Activated T-helper 9 cell treated with anti-CD3 and anti-CD28 coated beads, Interleukin-2, amount 50 U/mL, for 16 hours (primary cell): ENCODE data around the gene NCAPD3.
"Not testable (repeated sequence)": the region's sequence is repeated elsewhere in the genome, so short reads cannot be mapped to it uniquely, and the experiment has no call there.

Experiments
- DNase-seq: peaks from one replicate; pipeline ENCODE4 v3.0.0-alpha.2; 2020; ENCODE audit warnings: low read depth

The NCAPD3 gene

DNA sequence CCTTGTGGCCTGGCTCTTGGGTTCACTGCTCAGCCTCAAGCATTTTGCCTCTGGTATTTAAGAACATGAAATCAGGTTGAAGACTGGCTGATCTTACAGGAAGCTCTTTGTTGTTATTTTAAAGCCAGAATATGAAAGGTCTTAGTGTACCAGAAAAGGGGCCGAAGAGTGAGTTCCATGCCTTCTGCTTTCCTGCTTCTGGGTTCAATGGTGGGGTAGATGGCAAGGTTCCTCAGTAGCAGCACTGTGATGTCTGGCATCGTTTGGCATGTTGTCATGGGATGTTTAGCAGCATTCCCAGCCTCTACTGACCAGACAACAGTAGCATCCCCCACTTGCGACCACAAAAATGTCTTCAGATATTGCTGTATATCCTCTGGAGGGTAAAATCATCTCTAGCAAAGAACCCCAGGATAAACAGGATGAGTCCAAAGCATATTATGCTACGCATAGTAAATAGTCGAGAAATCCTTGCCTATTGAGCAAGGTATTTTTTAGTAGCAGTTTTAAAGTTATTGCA, 3.1 kb upstream of the NCAPD3 start:
- no peak for DNase-seq

GRCh38 chr11:134224710-134225664, 1.2 kb upstream of the NCAPD3 start:
- DNase-seq, result peak; percentile 44

- DNase-seq, result no peak
These were observed 646 bp downstream of the NCAPD3 start for GRCh38 chr11:134223121-134223520.

- DNase-seq, result no peak
These were observed 7.0 kb downstream of the NCAPD3 start for GRCh38 chr11:134216816-134217215.

GRCh38 chr11:134215836-134216235, 7.9 kb downstream of the NCAPD3 start:
- no peak for DNase-seq

GRCh38 chr11:134207538-134208239, 16.1 kb downstream of the NCAPD3 start:
- peak; percentile 42 for DNase-seq

DNA sequence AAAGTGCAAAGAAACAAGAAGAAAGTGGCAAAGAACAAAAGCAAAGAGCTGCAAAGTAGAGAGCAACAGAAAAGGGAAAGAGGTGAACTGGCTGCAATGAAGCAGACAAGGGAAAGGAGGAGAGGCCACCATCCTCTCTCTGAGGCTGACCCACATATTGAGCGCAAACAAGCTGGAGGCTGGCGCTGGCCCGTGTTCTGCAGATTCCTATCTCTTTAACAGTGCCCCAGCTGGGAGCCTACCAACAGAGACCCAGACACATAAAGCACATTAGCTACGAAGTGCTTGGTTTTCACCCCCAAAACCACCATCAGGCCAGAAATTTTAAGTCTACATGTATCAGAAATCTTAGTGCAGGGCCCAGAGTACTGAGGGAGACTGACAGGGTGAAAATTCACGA, 17.6 kb downstream of the NCAPD3 start:
- DNase-seq, result no peak

GRCh38 chr11:134205729-134206128, 18.0 kb downstream of the NCAPD3 start:
- no peak for DNase-seq

DNA sequence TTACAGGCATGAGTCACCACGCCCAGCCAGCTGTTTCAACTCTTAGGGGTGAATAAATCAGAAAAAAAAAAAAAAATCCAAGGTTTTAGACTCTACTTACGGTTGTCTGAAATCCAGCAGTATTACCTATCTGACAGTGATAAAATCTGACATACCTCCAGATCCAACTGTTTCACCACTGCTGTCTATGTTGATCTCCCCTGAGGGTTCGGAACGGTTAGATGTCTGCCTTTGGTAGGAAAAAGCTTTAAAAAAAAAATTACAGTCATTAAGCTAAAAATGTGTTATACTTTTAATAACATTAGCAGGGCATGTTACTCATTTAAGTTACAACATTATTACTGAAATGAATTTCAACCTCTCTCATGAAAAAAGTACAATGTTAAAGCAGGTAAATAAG, 21.1 kb downstream of the NCAPD3 start:
- DNase-seq, result no peak

GRCh38 chr11:134200688-134201087, 23.1 kb downstream of the NCAPD3 start:
- no peak for DNase-seq

- DNase-seq, result no peak
These were observed 24.2 kb downstream of the NCAPD3 start for GRCh38 chr11:134199531-134199930.

- DNase-seq, result no peak
These were observed 27.0 kb downstream of the NCAPD3 start for GRCh38 chr11:134196756-134197155.

DNA sequence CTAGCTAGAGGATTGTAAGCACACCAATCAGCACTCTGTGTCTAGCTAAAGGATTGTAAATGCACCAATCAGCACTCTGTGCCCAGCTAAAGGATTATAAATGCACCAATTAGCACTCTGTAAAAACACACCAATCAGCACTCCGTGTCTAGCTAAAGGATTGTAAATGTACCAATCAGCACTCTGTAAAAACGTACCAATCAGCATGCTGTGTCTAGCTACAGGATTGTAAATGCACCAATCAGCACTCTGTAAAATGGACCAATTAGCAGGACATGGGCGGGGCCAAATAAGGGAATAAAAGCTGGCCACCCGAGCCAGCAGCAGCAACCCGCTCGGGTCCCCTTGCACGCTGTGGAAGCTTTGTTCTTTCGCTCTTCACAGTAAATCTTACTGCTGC, 35.7 kb downstream of the NCAPD3 start:
- not testable (repeated sequence) for DNase-seq

GRCh38 chr11:134181707-134182106, 42.1 kb downstream of the NCAPD3 start:
- no peak for DNase-seq

GRCh38 chr11:134178032-134178674, 45.6 kb downstream of the NCAPD3 start:
- DNase-seq, result no peak

DNA sequence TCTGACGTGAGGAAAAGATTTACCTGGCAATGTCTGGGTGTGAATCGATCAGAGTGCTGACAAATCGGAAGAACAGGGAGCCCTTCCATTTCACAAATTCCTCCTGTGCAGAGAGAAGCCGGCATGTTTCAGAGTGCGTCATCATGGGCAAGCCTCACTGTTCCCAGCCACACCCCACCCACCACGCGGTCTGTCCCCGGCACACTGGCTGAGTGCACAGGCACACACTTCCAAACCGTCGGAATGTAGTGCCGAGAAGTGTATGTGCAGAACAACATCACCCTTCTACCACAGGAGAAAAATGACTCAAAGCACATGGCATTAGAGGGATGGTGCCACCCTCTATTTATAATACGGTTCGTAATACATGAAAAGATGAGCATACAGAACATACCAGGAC, 47.5 kb downstream of the NCAPD3 start:
- no peak for DNase-seq

- no peak for DNase-seq
These were observed 50.5 kb downstream of the NCAPD3 start for GRCh38 chr11:134173296-134173695.

GRCh38 chr11:134171951-134172350, 51.8 kb downstream of the NCAPD3 start:
- DNase-seq, result no peak

GRCh38 chr11:134170919-134171281, 52.9 kb downstream of the NCAPD3 start:
- no peak for DNase-seq

DNA sequence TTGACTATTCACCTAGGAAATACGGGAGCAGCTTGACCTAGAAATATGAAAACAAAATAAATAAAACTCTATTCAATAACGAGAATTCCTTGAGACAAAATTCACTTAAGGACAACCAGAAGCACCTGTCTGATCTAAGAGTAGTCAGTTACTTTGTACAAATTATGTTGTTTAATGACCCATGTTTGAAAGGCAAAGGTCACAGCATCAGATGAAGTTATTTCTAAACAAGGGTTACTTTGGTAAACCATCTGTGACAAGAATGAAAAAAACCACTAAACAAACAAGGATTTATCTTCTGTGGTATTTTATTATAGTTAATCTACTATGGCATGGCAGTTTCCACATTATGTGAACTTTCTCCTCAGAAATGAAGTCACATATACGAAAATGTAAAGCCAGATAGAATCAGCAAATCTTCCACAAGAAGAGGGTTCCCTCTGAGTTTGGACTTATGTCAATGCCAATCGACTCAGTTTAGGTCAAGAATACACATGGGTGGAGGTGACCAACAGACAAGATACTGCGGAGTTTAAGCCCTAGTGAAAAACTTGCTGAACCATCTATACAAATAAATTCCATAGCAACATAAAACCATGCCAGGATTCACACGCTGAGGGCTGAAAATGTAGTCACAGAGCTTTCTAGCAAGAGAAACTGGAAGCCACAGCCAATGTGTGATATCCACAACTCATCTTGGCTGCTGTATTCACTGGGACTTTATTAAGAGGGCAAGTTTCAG, 53.4 kb downstream of the NCAPD3 start:
- DNase-seq, result no peak

GRCh38 chr11:134164490-134165370, 59.0 kb downstream of the NCAPD3 start:
- DNase-seq, result no peak
